ENCODE measurements around the gene NEK9. TPM values are rescaled to one million over a fixed set of nuclear protein-coding genes. Genes with fewer than 3 reads are reported as not detected.

Gene NEK9
- total and polyA plus RNA-seq, 2 donors (not counting 1 experiment from before 2014, with no cell fraction given) = 35.1 to 110 TPM

DNA sequence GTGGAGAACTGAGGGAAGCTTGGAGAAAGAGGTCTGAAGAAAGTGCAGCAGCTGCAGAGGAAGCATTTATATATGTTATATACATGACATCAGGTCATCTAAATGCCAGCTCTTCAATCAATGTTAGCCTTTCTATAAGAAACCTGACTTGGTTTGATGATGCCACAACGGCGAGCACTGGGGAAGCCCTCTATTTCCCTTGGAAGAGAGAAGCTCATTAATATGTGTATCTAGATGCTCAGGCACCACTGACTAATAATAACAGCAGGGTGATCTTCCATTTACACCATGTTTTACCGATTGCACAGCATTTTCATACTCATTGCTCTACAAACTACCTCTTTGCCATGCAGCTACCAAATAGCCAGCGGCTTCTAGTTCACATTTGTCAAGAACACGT, 63.8 kb downstream of the NEK9 start:
- peaks cover 8 to 10% of the 10 kb centered on the region in 2 donors for H3K4me1 ChIP-seq (ENCODE audit: control insufficient read depth in 2 of 2, insufficient read depth in 2 of 2, low read length in 2 of 2)
- intact Hi-C loops (cut with micrococcal nuclease) = loop anchor here (10.0 kb wide), 2 partner anchors 62 to 448 kb away; partner anchors contain the start of genes LTBP2 and NEK9
- no peaks in the 10 kb centered on the region for H4K20me1 ChIP-seq (ENCODE audit: control insufficient read depth, insufficient read depth, low read length, poor library complexity, severe bottlenecking)
- no peak for ATAC-seq (ENCODE audit: low read depth)
- TF ChIP-seq, protein P1, sequence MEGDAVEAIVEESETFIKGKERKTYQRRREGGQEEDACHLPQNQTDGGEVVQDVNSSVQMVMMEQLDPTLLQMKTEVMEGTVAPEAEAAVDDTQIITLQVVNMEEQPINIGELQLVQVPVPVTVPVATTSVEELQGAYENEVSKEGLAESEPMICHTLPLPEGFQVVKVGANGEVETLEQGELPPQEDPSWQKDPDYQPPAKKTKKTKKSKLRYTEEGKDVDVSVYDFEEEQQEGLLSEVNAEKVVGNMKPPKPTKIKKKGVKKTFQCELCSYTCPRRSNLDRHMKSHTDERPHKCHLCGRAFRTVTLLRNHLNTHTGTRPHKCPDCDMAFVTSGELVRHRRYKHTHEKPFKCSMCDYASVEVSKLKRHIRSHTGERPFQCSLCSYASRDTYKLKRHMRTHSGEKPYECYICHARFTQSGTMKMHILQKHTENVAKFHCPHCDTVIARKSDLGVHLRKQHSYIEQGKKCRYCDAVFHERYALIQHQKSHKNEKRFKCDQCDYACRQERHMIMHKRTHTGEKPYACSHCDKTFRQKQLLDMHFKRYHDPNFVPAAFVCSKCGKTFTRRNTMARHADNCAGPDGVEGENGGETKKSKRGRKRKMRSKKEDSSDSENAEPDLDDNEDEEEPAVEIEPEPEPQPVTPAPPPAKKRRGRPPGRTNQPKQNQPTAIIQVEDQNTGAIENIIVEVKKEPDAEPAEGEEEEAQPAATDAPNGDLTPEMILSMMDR (IDR thresholded peaks at IDR 0.05) = no peak
- TF ChIP-seq EZH2 (IDR thresholded peaks at IDR 0.05; ENCODE audit: borderline replicate concordance, insufficient read depth, low read depth, low read length, poor library complexity, severe bottlenecking) = no peak
- H3K4me1 Mint-ChIP-seq = peaks cover 20% of the 10 kb centered on the region
- peak overlapping the region; percentile 100 for H3K4me3 Mint-ChIP-seq
- POLR2A ChIA-PET = interaction anchor here (0.7 kb wide), 1 partner anchor 10 kb away, joined by 3 read pairs; no protein-coding TSS in a partner anchor
- no peaks in the 10 kb centered on the region for H3K27me3 Mint-ChIP-seq
- peak overlapping the region; percentile 85 for H2AFZ ChIP-seq (ENCODE audit: insufficient read depth, low read depth, low read length, poor library complexity, severe bottlenecking)
- H3K4me2 ChIP-seq (replicated peaks; ENCODE audit: low read depth, low read length, poor library complexity, severe bottlenecking) = peak overlapping the region; percentile 88
- no peak overlapping the region for H3K27ac ChIP-seq (ENCODE audit: low read length in 2 of 2)
- H3K9me3 Mint-ChIP-seq (ENCODE audit: insufficient read depth) = no peaks in the 10 kb centered on the region
- WGBS (ENCODE audit: insufficient coverage) = 25% methylated on average over 3 of the region's 5 CpGs
- peaks cover 0 to 2% (median 0%) of the 10 kb centered on the region in 3 donors for H3K9me3 ChIP-seq (ENCODE audit: control extremely low read depth in 1 of 3, control insufficient read depth in 2 of 3, insufficient read depth in 1 of 3, low read length in 2 of 3)
- H3K9ac ChIP-seq (ENCODE audit: low read length) = peak overlapping the region; percentile 75
- peak; percentile 18 for DNase-seq
- CTCF ChIA-PET = interaction anchor here (0.6 to 2.4 kb wide), 5 partner anchors 12 to 157 kb away, joined by 3 to 13 read pairs (median 4); no protein-coding TSS in a partner anchor
- H3K36me3 ChIP-seq (replicated peaks in 1 of 2; ENCODE audit: control extremely low read depth in 1 of 2, control insufficient read depth in 1 of 2, extremely low read depth in 1 of 2, insufficient read depth in 2 of 2, low read length in 1 of 2) = peaks cover 0 to 2% of the 10 kb centered on the region in 2 experiments
- H3K79me2 ChIP-seq (ENCODE audit: control insufficient read depth, insufficient read depth, low read length) = peaks cover 5% of the 10 kb centered on the region
- peak overlapping the region; percentile 72 to 100 (median 96) for H3K4me3 ChIP-seq (ENCODE audit: control extremely low read depth in 1 of 5, extremely low read depth in 1 of 5, insufficient read depth in 1 of 5, low read depth in 2 of 5, low read length in 4 of 5)
- H3K27me3 ChIP-seq (replicated peaks in 1 of 4; ENCODE audit: control extremely low read depth in 1 of 4, control insufficient read depth in 3 of 4, insufficient read depth in 4 of 4, low read length in 3 of 4) = no peaks in the 10 kb centered on the region
- peak overlapping the region; percentile 95 for H3K27ac Mint-ChIP-seq

DNA sequence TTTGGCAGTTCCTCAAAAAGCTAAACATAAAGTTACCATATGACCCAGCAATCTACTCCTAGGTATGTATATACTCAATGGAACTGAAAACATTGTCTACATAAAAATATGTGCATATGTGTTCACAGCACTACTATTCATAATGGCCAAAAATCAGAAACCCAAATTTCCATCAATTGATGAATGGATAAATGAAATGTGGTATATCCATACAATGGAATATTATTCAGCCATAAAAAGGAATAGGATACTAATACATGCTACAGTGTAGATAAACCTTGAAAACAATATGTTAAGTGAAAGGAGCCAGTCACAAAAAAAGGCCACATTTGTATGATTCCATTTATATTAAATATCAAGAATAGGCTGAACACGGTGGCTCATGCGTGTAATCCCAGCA, 66.4 kb downstream of the NEK9 start:
- no peak for ATAC-seq (ENCODE audit: low read depth)
- ChIA-PET CTCF (no interaction called here), POLR2A (no interaction called here)
- Histone ChIP-seq H3K79me2 (ENCODE audit: control insufficient read depth, insufficient read depth, low read length) (peaks cover 5% of the 10 kb centered on the region), H3K27me3 (replicated peaks in 1 of 4; ENCODE audit: control extremely low read depth in 1 of 4, control insufficient read depth in 3 of 4, insufficient read depth in 4 of 4, low read length in 3 of 4) (no peaks in the 10 kb centered on the region), H3K27ac (ENCODE audit: low read length in 2 of 2) (no peak overlapping the region), H3K9me3 (ENCODE audit: control extremely low read depth in 1 of 3, control insufficient read depth in 2 of 3, insufficient read depth in 1 of 3, low read length in 2 of 3) (peaks cover 0 to 2% (median 0%) of the 10 kb centered on the region in 3 donors), H3K4me2 (replicated peaks; ENCODE audit: low read depth, low read length, poor library complexity, severe bottlenecking) (no peak overlapping the region), H2AFZ (ENCODE audit: insufficient read depth, low read depth, low read length, poor library complexity, severe bottlenecking) (no peak overlapping the region), H4K20me1 (ENCODE audit: control insufficient read depth, insufficient read depth, low read length, poor library complexity, severe bottlenecking) (no peaks in the 10 kb centered on the region), H3K4me3 (ENCODE audit: control extremely low read depth in 1 of 5, extremely low read depth in 1 of 5, insufficient read depth in 1 of 5, low read depth in 2 of 5, low read length in 4 of 5) (no peak overlapping the region), H3K36me3 (replicated peaks in 1 of 2; ENCODE audit: control extremely low read depth in 1 of 2, control insufficient read depth in 1 of 2, extremely low read depth in 1 of 2, insufficient read depth in 2 of 2, low read length in 1 of 2) (peaks cover 0 to 2% of the 10 kb centered on the region in 2 experiments), H3K4me1 (ENCODE audit: control insufficient read depth in 2 of 2, insufficient read depth in 2 of 2, low read length in 2 of 2) (peaks cover 8 to 10% of the 10 kb centered on the region in 2 donors), H3K9ac (ENCODE audit: low read length) (no peak overlapping the region)
- intact Hi-C loops (cut with micrococcal nuclease) = loop anchor here (10.0 kb wide), 2 partner anchors 64 to 446 kb away; partner anchors contain the start of genes LTBP2 and NEK9
- no peaks in the 10 kb centered on the region for H3K27me3 Mint-ChIP-seq
- H3K4me1 Mint-ChIP-seq = peaks cover 20% of the 10 kb centered on the region
- H3K27ac Mint-ChIP-seq = no peak overlapping the region
- TF ChIP-seq, protein P1 (IDR thresholded peaks at IDR 0.05) = no peak
- no peak for TF ChIP-seq EZH2 (IDR thresholded peaks at IDR 0.05; ENCODE audit: borderline replicate concordance, insufficient read depth, low read depth, low read length, poor library complexity, severe bottlenecking)
- WGBS (ENCODE audit: insufficient coverage) = no CpG with 5 or more reads among the region's 2 CpGs
- no peaks in the 10 kb centered on the region for H3K9me3 Mint-ChIP-seq (ENCODE audit: insufficient read depth)
- DNase-seq = no peak
- H3K4me3 Mint-ChIP-seq = no peak overlapping the region

All from B cell (primary cell).